ENCODE results near the gene GCNT1.
"Not testable (repeated sequence)": the region's sequence is repeated elsewhere in the genome, so short reads cannot be mapped to it uniquely, and the experiment has no call there.

The GCNT1 gene

DNA sequence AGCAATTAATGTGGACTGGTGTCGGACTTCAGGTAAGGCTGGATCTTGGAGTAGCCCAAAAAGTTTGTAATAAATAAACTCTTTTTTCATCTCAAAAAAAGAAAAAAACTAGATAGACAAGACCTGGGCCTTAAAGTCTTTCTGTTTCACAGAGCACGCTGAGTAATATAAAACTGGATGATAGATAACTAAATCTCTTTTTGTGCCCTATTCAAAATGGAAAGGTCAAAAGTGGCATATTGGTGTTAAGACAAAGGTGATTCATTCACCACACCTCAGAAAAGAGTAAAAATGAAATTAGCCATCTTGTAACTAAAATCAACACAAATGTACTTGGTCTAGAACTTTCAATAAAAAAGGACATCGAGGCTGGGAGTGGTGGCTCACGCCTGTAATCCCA, 34.5 kb upstream of the GCNT1 start:
- no peak for DNase-seq (ENCODE audit: insufficient read length, low spot score)
- TF ChIP-seq TAF1 (IDR thresholded peaks at IDR 0.05; ENCODE audit: low read depth, low read length) (no peak), POLR2AphosphoS5 (IDR thresholded peaks at IDR 0.05; ENCODE audit: low read depth, low read length) (no peak), SPI1 (IDR thresholded peaks at IDR 0.05; ENCODE audit: low read depth, low read length) (no peak), POU2F2 (IDR thresholded peaks at IDR 0.05; ENCODE audit: low read depth, low read length) (no peak), PAX5 (IDR thresholded peaks at IDR 0.05; ENCODE audit: insufficient read depth, low read length, severe bottlenecking) (no peak), POLR2A (IDR thresholded peaks at IDR 0.05; ENCODE audit: low read depth, low read length) (no peak)
- FAIRE-seq = no peak

DNA sequence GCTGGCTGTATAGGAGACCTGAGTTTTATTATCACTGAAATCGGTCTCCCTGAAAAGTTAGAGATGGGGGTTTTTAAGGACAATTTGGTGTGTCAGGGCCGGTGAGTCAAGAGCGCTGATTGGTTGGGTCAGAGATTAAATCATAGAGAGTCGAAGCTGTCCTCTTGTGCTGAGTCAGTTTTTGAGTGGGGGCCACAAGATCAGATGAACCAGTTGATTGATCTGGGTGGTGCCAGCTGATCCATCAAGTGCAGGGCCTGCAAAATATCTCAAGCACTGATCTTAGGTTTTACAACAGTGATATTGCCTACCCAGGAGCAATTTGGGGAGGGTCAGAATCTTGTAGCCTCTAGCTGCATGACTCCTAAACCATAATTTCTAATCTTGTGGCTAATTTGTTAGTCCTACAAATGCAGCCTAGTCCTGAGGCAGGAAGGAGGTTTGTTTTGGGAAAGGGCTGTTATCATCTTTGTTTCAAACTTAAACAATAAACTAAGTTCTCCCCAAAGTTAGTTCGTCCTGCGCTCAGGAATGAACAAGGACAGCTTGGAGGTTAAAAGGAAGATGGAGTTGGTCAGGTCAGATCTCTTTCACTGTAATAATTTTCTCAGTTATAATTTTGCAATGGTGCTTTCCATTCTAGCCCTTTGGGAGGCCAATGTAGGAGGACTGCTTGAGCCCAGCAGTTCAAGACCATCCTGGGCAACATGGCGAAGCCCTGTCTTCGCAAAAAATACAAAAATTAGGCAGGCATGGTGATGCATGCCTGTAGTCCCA, 33.1 kb upstream of the GCNT1 start:
- no peak for FAIRE-seq
- TF ChIP-seq TAF1 (IDR thresholded peaks at IDR 0.05; ENCODE audit: low read depth, low read length) (no peak), POLR2A (IDR thresholded peaks at IDR 0.05; ENCODE audit: low read depth, low read length) (no peak), POLR2AphosphoS5 (IDR thresholded peaks at IDR 0.05; ENCODE audit: low read depth, low read length) (no peak), PAX5 (IDR thresholded peaks at IDR 0.05; ENCODE audit: insufficient read depth, low read length, severe bottlenecking) (no peak), SPI1 (IDR thresholded peaks at IDR 0.05; ENCODE audit: low read depth, low read length) (no peak), POU2F2 (IDR thresholded peaks at IDR 0.05; ENCODE audit: low read depth, low read length) (no peak)
- DNase-seq (ENCODE audit: insufficient read length, low spot score) = no peak

DNA sequence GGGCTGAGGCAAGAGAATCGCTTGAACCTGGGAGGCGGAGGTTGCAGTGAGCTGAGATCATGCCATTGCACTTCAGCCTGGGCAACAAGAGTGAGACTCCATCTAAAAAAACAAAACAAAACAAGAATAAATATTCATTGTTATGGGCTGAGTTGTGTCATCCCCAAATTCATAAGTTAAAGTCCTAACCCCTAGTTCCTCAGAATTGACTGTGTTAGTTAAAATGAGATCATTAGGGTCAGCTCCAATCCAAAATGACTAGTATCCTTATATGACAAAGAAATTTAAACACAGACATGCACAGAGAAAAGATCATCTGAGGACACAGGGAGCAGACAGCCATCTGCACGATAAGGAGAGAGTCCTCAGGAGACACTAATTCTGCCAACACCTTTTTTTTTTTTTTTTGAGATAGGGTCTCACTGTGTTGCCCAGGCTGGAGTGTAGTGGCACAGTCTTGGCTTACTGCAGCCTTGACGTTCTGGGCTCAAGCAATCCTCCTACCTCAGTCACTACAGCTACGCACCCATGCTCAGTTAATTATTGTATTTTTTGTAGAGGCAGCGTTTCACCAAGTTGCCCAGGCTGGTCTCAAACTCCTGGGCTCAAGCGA, 32.1 kb upstream of the GCNT1 start:
- TF ChIP-seq SPI1 (IDR thresholded peaks at IDR 0.05; ENCODE audit: low read depth, low read length) (no peak), POU2F2 (IDR thresholded peaks at IDR 0.05; ENCODE audit: low read depth, low read length) (no peak), TAF1 (IDR thresholded peaks at IDR 0.05; ENCODE audit: low read depth, low read length) (no peak), POLR2A (IDR thresholded peaks at IDR 0.05; ENCODE audit: low read depth, low read length) (no peak), PAX5 (IDR thresholded peaks at IDR 0.05; ENCODE audit: insufficient read depth, low read length, severe bottlenecking) (no peak), POLR2AphosphoS5 (IDR thresholded peaks at IDR 0.05; ENCODE audit: low read depth, low read length) (no peak)
- FAIRE-seq (no peak), DNase-seq (ENCODE audit: insufficient read length, low spot score) (no peak)

DNA sequence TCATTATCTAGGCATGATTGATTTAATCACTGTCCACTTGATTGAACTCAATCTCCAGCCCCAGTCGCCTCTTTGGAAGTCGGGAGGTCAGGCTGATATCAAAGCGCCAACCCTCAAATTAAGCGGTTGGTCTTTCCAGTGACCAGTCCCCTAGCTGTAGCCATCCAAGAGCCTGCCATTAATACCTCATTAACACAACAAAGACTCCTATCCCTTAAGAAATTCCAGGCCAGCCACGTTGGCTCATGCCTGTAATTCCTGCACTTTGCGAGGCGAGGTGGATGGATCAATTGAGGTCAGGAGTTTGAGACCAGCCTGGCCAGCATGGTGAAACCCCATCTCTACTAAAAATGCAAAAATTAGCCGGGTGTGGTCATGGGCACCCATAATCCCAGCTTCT, 27.4 kb upstream of the GCNT1 start:
- TF ChIP-seq POLR2A (IDR thresholded peaks at IDR 0.05; ENCODE audit: low read depth, low read length) = no peak
- DNase-seq (ENCODE audit: insufficient read length, low spot score) = no peak
- FAIRE-seq = no peak

DNA sequence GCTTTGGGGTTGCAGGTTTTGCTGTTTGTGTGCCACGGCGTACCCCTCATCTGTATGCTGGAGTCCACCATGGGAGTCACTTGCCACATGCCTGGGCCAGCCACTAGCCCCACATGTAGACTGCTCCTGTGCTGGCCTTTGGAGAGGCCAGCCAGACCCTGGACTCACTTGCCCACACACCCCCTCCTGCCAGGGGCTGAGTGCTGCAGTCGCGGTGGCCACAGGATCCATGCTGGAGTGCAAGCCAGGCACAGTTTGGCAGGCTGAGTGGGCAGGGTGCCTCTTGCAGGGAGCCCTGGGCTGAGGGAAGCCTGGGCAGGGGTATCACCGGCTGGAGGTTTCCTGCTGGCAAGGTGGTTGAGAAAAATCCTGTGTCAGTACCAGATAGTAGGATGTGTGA, 25.6 kb upstream of the GCNT1 start:
- FAIRE-seq (no peak), DNase-seq (ENCODE audit: insufficient read length, low spot score) (no peak)
- TF ChIP-seq POU2F2 (IDR thresholded peaks at IDR 0.05; ENCODE audit: low read depth, low read length) (no peak), POLR2AphosphoS5 (IDR thresholded peaks at IDR 0.05; ENCODE audit: low read depth, low read length) (no peak), TAF1 (IDR thresholded peaks at IDR 0.05; ENCODE audit: low read depth, low read length) (no peak), SPI1 (IDR thresholded peaks at IDR 0.05; ENCODE audit: low read depth, low read length) (no peak), PAX5 (IDR thresholded peaks at IDR 0.05; ENCODE audit: insufficient read depth, low read length, severe bottlenecking) (no peak)

DNA sequence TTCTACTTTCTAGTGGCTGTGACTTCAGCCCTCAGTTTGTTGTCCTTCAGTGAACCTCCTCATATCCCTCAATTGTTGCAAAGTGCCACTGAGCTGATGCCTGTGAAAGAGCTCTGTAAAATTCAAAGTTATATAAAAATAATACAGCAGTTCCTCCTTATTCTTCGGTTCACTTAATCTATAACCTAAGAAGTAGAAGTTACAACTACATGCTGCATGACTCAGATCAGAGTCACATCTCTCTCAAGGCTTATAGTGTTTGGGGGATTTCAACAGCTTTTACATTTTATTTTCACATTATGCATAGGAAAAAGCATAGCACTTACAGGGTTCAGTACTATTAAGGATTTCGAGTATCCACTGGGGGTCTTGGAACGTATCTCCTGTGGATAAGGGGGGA, 25.1 kb upstream of the GCNT1 start:
- DNase-seq (ENCODE audit: insufficient read length, low spot score) (no peak), FAIRE-seq (no peak)
- TF ChIP-seq PAX5 (IDR thresholded peaks at IDR 0.05; ENCODE audit: insufficient read depth, low read length, severe bottlenecking) (no peak), SPI1 (IDR thresholded peaks at IDR 0.05; ENCODE audit: low read depth, low read length) (no peak), TAF1 (IDR thresholded peaks at IDR 0.05; ENCODE audit: low read depth, low read length) (no peak), POLR2A (IDR thresholded peaks at IDR 0.05; ENCODE audit: low read depth, low read length) (no peak), POU2F2 (IDR thresholded peaks at IDR 0.05; ENCODE audit: low read depth, low read length) (no peak), POLR2AphosphoS5 (IDR thresholded peaks at IDR 0.05; ENCODE audit: low read depth, low read length) (no peak)

DNA sequence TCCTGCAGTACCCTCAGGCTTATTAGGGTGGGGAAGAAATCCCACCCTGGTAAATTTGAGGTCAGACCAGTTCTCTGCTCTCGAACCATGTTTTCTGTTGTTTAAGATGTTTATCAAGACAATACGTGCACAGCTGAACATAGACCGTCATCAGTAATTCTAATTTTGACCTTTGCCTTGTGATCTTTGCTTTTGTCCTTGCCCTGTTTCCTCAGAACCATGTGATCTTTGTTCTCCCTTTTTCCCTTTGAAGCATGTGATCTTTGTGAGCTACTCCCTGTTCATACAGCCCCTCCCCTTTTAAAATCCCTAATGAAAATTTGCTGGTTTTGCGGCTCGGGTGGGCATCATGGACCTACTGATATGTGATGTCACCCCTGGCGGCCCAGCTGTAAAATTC, 24.1 kb upstream of the GCNT1 start:
- FAIRE-seq; DNase-seq (ENCODE audit: insufficient read length, low spot score): not testable (repeated sequence)

DNA sequence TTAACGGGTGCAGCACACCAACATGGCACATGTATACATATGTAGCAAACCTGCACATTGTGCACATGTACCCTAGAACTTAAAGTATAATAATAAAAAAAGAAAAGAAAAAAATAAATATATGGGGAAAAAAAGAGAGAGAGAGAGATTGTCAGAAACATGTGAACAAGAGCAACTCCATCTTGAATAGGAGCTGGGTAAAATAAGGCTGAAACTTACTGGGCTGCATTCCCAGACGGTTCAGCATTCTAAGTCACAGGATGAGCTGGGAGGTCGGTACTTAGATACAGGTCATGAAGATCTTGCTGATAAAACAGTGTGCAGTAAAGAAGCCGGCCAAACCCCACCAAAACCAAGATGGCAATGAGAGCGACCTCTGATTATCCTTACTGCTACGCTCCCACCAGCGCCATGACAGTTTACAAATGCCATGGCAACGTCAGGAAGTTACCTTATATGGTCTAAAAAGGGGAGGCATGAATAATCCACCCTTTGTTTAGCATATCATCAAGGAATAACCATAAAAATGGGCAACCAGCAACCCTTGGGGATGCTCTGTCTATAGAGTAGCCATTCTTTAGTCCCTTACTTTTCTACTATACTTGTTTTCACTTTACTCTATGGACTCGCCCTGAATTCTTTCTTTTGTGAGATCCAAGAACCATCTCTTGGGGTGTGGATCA, 21.8 kb upstream of the GCNT1 start:
- DNase-seq (ENCODE audit: insufficient read length, low spot score); FAIRE-seq: not testable (repeated sequence)

DNA sequence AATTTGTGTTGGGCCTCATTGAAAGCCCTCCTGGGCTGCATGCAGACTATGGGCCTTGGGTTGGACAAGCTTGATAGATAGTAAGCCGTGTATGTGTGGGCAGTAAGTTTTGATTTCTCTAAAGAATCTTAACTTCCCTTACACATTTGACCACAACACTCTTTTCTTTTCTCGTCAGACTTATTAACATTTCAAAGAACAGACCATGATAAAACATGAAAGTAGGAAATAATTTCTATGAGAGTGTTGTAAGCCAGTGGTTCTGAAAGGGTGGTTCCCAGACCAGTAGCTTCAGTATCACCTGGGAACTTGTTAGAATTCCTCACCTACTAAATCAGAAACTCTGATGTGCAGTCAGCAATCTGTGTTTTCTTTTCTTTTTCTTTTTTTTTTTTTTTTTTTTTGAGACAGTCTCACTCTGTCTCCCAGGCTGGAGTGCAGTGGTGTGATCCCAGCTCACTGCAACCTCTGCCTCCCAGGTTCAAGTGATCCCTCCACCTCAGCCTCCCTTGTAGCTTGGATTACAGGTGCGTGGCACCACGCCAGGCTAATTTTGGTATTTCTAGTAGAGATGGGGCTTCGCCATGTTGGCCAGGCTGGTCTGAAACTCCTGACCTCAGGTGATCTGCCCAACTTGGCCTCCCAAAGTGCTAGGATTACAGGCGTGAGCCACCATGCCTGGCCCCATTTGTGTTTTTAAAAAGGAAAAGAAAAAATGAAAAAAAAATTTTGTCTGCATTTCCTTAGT, 20.0 kb upstream of the GCNT1 start:
- TF ChIP-seq SPI1 (IDR thresholded peaks at IDR 0.05; ENCODE audit: low read depth, low read length) = no peak
- no peak for TF ChIP-seq POU2F2 (IDR thresholded peaks at IDR 0.05; ENCODE audit: low read depth, low read length)
- TF ChIP-seq POLR2AphosphoS5 (IDR thresholded peaks at IDR 0.05; ENCODE audit: low read depth, low read length) = no peak
- TF ChIP-seq POLR2A (IDR thresholded peaks at IDR 0.05; ENCODE audit: low read depth, low read length) = no peak
- TF ChIP-seq TAF1 (IDR thresholded peaks at IDR 0.05; ENCODE audit: low read depth, low read length) = no peak
- TF ChIP-seq PAX5 (IDR thresholded peaks at IDR 0.05; ENCODE audit: insufficient read depth, low read length, severe bottlenecking) = no peak
- DNase-seq (ENCODE audit: insufficient read length, low spot score) (no peak), FAIRE-seq (no peak)
